HG02588 (cell line): ENCODE data around the gene NMNAT2.

ENCODE experiments used
- ATAC-seq: cut with Tn5 transposase; IDR thresholded peaks from one replicate; pipeline ENCODE4 v1.9.1; 2021; ENCODE audit warnings: mild to moderate bottlenecking, moderate library complexity; ENCODE audit not compliant: unreplicated experiment

NMNAT2 gene

DNA sequence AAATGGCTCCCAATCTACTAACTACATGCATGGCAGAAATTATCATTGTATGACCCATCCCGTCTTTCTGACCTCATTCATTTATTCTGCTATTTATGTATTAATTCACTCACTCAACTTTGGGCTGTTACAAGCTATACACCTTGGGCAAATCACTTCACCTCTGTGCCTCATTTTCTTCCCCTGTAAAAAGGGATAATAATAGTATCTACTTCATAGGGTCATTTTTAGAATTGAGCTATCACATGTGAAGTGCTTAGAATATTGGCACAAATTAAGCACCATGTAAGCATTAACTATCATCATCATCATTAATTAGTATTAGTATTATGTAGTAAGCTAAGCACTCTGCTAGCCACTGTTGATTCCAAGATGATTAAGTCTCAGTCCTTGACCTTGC, 52.1 kb downstream of the NMNAT2 start:
- no peak for ATAC-seq

GRCh38 chr1:183365676-183366075, 52.5 kb downstream of the NMNAT2 start:
- no peak for ATAC-seq

- ATAC-seq = no peak
Measured at GRCh38 chr1:183365093-183365492, 53.1 kb downstream of the NMNAT2 start.

GRCh38 chr1:183363972-183364371, 54.2 kb downstream of the NMNAT2 start:
- ATAC-seq = no peak

GRCh38 chr1:183361081-183361480, 57.1 kb downstream of the NMNAT2 start:
- no peak for ATAC-seq

DNA sequence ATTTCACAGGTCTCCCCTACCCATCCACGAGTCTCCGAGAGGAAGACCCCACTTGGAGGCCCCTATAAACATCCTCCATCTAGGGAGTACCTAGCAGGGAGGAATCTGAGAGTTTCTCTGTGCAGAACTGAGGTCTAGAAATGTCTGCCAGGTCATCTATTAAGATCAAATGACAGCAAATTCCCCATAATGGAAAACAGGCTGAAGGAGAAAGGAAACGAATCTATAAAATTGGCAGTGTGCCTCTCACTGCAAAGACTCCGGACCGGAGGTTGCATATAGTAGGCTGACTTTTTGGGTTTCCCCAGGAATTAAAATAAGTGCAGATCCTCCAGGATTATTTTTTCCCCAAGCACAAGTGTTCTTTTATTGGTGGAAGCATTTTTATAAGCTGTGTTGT, 57.7 kb downstream of the NMNAT2 start:
- no peak for ATAC-seq

DNA sequence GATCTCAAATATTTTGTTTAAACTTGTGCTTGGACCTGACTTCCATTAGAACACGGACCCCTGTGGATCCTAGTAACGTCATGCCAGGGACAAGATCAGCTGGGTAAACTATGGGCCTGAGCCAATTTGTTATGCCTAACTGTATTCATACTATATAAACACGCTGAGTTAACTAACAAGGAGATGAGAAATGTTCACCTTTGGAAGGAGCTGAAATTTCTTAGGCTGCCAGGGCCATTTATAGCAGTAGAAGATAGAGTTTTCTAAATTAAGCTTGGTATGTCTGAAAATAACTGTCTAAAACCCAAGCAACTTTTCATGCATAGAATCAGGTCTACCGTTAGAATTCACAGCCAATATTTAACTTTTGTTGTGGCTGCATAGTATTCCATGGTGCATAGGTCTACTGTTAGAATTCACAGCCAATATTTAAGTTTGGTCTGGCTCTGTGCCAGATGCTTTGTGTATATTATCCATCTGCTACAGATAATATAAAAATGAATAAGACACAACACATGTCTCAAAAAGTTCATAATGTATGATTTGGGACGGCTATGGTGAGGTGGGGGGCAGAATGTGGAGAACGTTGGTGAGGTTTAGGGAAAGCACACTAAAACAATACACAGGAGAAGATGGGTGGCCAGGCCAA, 61.5 kb downstream of the NMNAT2 start:
- no peak for ATAC-seq

DNA sequence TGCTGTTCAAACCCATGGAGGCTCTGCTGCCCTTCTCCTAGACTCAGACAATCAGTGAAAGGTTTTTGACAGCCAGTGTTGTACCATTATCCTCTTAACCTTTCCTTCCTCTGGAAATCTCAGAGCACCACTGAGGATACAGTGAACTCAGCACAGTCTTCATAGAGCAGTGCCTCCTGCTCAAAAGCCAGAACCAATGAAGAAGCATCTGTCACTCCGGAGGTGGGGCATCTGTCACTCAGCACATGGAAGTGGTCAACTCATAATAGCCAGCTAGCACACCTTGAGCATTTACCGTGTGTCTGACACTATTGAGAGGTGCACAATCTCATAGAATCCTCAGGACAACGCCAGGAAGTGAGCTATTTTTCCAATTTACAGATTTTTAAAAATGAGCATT, 62.4 kb downstream of the NMNAT2 start:
- no peak for ATAC-seq

GRCh38 chr1:183355181-183355580, 63.0 kb downstream of the NMNAT2 start:
- ATAC-seq = no peak

- no peak for ATAC-seq
Measured at GRCh38 chr1:183353597-183353996, 64.6 kb downstream of the NMNAT2 start.

GRCh38 chr1:183349201-183349711, 68.9 kb downstream of the NMNAT2 start:
- no peak for ATAC-seq

- no peak for ATAC-seq
Measured at GRCh38 chr1:183346276-183346732, 71.9 kb downstream of the NMNAT2 start.

DNA sequence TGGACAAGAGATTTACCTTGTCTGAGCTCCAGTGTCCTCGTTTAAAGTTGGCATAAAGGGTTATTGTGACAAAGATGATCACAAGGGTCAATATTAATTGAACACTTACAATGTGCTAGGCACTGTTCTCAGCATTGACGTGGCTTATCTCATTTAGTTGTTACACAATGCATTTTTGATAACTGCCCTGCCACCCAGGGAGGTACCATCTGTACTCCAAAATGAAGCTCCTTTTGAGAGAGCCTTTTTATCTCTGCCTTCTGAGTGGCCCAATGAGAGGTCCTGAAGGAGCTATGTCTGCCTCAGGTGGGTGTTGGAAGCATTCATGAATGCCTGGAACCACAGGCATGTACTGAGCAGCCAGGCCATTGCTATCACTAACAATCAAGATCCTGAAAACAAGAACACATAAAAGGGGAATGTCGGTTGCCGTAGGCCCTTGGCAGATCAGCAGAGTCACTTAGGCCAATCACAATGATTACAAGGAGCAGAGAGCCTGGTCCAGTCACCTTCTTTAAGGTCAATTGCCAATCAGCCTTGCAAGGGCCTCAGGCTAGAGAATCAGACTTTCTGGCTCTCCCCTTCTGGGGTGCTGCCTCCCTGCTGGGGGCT, 78.5 kb downstream of the NMNAT2 start:
- ATAC-seq = no peak

GRCh38 chr1:183331091-183331742, 87.0 kb downstream of the NMNAT2 start:
- ATAC-seq = no peak

DNA sequence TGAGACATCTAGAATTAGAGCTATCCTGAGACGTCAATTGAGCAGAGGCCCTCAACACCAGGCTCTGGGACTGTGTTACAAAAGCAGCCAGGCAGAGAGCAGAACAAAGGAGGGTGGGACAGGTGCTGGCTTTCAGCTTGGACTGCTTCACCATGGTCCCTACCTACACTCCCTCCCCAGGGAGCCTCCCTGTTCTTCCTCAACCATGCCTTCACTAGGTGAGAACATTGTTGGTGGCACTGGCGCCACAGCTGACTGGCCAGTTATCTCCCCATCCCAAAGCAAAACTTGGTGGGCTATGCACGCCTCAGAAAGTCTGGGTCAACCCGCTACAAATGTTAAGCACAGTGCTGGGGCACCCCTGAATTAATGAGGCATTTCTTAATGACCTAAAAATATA, 87.8 kb downstream of the NMNAT2 start:
- no peak for ATAC-seq

DNA sequence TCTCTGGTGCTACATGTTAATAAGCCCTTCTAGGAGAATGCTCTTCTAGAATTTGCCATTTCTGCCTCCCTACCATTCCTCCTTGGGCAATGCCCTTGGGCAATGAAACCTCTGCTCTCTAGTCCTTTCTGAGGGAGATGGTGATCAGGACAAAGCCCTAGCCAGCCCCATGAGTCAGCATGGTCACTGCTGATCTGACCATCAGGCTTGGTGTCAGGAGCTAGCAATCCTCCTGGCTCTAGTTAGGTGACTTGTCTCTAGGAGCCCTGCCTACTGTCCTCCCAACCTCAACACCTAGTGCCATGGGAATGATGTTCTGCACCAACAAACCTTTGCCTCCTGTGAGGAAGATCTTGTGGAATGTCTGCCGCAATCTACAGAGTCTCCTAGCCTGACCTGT, 89.8 kb downstream of the NMNAT2 start:
- no peak for ATAC-seq

DNA sequence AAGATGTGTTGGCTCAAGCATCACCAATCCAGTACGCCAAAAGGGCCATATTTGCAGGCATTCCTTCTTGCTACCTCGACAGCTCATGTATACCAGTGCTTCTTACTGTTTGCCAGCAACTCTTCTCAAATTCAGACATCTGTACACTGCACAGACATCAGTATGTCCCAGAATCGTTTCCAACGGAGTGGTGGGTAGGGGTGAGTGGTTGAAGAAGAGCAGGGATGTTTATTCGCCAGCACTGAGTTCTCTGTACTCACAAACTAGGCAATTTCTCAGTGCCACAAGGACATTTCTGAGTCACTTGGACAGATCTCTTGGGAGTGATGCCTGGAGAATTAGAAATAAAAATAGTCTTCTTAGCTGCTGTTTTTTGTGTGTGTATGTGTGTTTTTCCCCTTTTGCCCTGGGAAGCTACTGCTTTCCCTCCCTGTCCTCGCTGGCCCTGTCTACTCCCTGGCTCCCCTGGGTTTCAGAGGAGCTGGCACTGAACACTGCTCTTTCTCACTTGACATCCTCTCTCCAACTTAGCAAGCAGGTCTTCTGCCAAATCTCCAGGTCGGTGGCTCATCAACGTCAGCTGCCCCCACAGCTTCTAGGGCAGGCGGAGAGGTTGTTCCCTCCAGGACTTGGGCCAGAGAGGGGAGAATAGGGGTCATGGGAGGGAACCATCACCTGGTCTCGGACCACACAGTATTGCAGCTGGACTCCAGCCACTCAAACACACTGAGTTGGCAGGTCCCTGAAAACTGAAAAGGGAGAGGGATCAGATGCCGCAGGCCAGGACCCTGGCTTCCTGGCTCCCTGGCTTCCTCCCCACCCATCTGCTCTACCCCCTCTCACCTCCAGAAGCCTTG, 90.5 kb downstream of the NMNAT2 start:
- no peak for ATAC-seq

DNA sequence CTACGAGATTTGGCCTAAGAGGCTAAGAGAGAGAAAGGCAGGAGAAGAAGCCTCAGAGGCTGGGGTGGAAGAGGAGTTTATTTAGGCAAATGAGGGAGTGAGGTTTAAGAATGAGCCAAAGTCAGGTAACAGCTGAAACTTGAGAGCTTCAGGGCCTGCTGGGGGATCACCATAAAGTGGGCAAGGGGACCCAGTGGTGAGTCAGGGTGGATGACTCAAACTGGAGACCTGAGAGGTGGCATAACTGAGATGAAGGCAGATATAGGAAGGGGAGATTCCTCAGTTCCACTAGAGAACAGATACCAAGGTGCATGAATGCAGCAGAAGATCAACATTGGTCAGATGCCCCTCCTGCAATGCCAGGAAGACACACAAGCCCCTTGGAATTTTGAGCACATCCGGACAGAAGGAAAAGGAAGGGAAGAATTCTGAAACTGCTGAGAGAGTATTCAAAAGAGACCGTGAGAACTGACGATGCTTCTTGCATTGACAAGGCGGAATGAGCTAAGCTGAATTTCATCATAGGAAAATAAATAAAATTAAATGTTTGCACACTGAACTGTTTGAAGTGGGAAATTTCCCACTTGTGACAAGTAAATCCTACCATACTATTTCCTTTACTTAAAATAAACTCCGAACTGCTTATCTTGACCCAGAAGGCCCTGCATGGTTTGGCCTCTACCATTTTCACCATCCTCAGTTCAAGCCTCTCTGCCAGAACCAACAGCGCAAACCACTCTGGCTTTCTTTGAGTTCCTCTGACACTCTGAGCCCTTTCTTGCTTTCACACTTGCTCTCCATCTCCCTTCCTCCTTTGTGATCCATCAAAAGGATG, 94.1 kb downstream of the NMNAT2 start:
- no peak for ATAC-seq

DNA sequence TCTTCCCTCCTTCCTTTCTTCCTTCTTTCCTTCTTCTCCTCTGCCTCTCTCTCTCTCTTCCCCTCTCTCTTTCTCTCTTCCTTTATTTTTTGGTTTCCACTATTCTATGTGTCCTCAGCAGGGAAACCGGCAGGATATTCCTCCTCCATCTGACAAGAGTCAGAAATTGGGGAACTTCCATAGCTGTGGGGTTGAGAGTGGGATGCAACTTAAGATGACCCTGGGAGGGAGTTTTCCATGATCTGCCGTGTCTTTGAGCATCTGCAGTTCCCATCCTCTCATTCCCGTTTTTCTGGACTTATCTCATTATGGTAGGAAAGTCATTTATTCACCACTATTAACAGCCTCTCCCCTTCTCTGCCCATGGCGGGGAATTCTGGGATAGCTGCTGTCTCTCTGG, 98.6 kb downstream of the NMNAT2 start:
- no peak for ATAC-seq

GRCh38 chr1:183319051-183319450, 99.1 kb downstream of the NMNAT2 start:
- no peak for ATAC-seq
